ENCODE results near the gene EFNA2.
"Not testable (repeated sequence)": the region's sequence is repeated elsewhere in the genome, so short reads cannot be mapped to it uniquely, and the experiment has no call there.

EFNA2 gene

GRCh38 chr19:1302533-1303239 lies 17.0 kb downstream of the EFNA2 start:
- TF ChIP-seq CTCF (IDR thresholded peaks at IDR 0.05; ENCODE audit: control insufficient read depth, insufficient read depth, low read depth, low read length, missing control alignments), result no peak
- no peak for DNase-seq (ENCODE audit: low read depth)
- H3K4me3 ChIP-seq (ENCODE audit: control insufficient read depth, low read depth, low read length), result no peak overlapping the region

GRCh38 chr19:1304197-1304924 lies 18.7 kb downstream of the EFNA2 start:
- no peak for DNase-seq (ENCODE audit: low read depth)
- H3K4me3 ChIP-seq (ENCODE audit: control insufficient read depth, low read depth, low read length), result no peak overlapping the region
- no peak for TF ChIP-seq CTCF (IDR thresholded peaks at IDR 0.05; ENCODE audit: control insufficient read depth, insufficient read depth, low read depth, low read length, missing control alignments)

- DNase-seq (ENCODE audit: low read depth), result not testable (repeated sequence)
These were observed 19.7 kb downstream of the EFNA2 start for GRCh38 chr19:1305354-1305753.

GRCh38 chr19:1307320-1307719 lies 21.6 kb downstream of the EFNA2 start:
- no peak for DNase-seq (ENCODE audit: low read depth)
- H3K4me3 ChIP-seq (ENCODE audit: control insufficient read depth, low read depth, low read length), result no peak overlapping the region
- TF ChIP-seq CTCF (IDR thresholded peaks at IDR 0.05; ENCODE audit: control insufficient read depth, insufficient read depth, low read depth, low read length, missing control alignments), result no peak

More at GRCh38 chr19:1305354-1305753, 19.7 kb downstream of the EFNA2 start:
- not testable (repeated sequence) for H3K4me3 ChIP-seq (ENCODE audit: control insufficient read depth, low read depth, low read length)

- TF ChIP-seq CTCF (IDR thresholded peaks at IDR 0.05; ENCODE audit: control insufficient read depth, insufficient read depth, low read depth, low read length, missing control alignments), result no peak
- DNase-seq (ENCODE audit: low read depth), result no peak
- H3K4me3 ChIP-seq (ENCODE audit: control insufficient read depth, low read depth, low read length), result no peak overlapping the region
These were observed 22.2 kb downstream of the EFNA2 start for GRCh38 chr19:1307755-1308303.

GRCh38 chr19:1308718-1309117 lies 23.0 kb downstream of the EFNA2 start:
- H3K4me3 ChIP-seq (ENCODE audit: control insufficient read depth, low read depth, low read length), result no peak overlapping the region
- TF ChIP-seq CTCF (IDR thresholded peaks at IDR 0.05; ENCODE audit: control insufficient read depth, insufficient read depth, low read depth, low read length, missing control alignments), result no peak
- DNase-seq (ENCODE audit: low read depth), result no peak

Measured in AG09309 (cell line).